Measurements from ENCODE around the gene LCNL1. TPM values are rescaled to one million over a fixed set of nuclear protein-coding genes. Genes with fewer than 3 reads are reported as not detected.

Gene LCNL1
- total and polyA plus RNA-seq, 10 of the 15 experiments (the other 5 are each of a cell fraction or from before 2014, with no cell fraction given), result not detected

DNA sequence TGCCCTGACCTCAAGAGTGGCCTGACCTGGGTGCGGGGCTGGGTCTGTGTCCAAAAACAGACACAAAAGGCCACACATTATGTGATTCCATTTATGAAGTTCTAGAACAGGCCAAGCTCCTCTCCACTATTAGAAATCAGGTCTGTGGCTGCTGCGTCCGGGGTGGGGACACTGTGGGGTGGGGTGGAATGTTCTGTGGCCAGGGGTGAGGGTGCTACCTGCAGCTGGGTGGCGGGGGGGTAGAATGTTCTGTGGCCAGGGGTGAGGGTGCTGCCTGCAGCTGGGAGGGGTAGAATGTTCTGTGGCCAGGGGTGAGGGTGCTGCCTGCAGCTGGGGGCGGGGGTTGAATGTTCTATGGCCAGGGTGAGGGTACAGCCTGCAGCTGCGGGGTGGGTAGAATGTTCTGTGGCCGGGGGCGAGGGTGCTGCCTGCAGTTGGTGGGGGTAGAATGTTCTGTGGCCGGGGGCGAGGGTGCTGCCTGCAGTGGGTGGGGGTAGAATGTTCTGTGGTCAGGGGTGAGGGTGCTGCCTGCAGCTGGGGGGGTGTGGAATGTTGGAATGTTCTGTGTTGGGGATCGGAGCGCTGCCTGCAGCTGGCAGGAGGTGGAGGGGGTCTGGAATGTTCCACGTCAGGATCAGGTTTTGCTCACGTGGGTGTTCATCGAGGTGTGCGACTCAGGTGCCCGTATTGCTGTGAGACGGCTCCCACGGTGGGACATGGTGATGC is 22.4 kb upstream of the LCNL1 start:
- Histone ChIP-seq H3K4me3 (no peak overlapping the region), H3K4me2 (ENCODE audit: control insufficient read depth, insufficient read depth) (no peak overlapping the region), H3K9ac (ENCODE audit: control insufficient read depth, insufficient read depth, low read length) (no peak overlapping the region), H3K4me1 (ENCODE audit: control insufficient read depth, insufficient read depth, low read length) (no peaks in the 10 kb centered on the region), H3K27ac (ENCODE audit: control insufficient read depth, insufficient read depth) (no peak overlapping the region), H2AFZ (ENCODE audit: control insufficient read depth, low read depth, low read length) (no peak overlapping the region), H3K79me2 (ENCODE audit: control insufficient read depth, insufficient read depth, low read length) (no peaks in the 10 kb centered on the region), H3K27me3 (replicated peaks in 1 of 2; ENCODE audit: control insufficient read depth in 2 of 2, insufficient read depth in 2 of 2, low read length in 1 of 2) (no peaks in the 10 kb centered on the region), H3K9me3 (replicated peaks; ENCODE audit: control insufficient read depth, insufficient read depth, low read length) (no peaks in the 10 kb centered on the region), H3K36me3 (ENCODE audit: control insufficient read depth in 2 of 2, insufficient read depth in 2 of 2, low read length in 1 of 2) (no peaks in the 10 kb centered on the region), H4K20me1 (ENCODE audit: control insufficient read depth, insufficient read depth) (no peaks in the 10 kb centered on the region; the same call in 1 of the 2 replicates)
- POLR2A ChIA-PET, result interaction anchor here (0.6 kb wide), 1 partner anchor 109 kb away, joined by 4 read pairs; no protein-coding TSS in a partner anchor
- SMC1A ChIA-PET (ENCODE audit: uncharacterized antibody, unreplicated experiment), result no interaction called here
- CTCF ChIA-PET, result interaction anchor here (1.3 kb wide), 1 partner anchor 13 kb away, joined by 5 read pairs; no protein-coding TSS in a partner anchor
- 30% methylated on average over 18 of the region's 19 CpGs for WGBS (ENCODE audit: insufficient coverage, insufficient replicate concordance, low lambda C conversion rate, missing lambda C conversion rate)
- ATAC-seq (no peak), DNase-seq (ENCODE audit: low read depth, low spot score) (no peak), FAIRE-seq (no peak)
- RAD21 ChIA-PET (ENCODE audit: unreplicated experiment), result interaction anchor here (0.6 to 1.3 kb wide), 2 partner anchors 12 to 14 kb away, joined by 3 to 5 read pairs; no protein-coding TSS in a partner anchor
- TF ChIP-seq NR2C2 (IDR thresholded peaks at IDR 0.05; ENCODE audit: borderline replicate concordance, control insufficient read depth, insufficient read length, low read depth) (no peak), EZH2 (IDR thresholded peaks at IDR 0.05; ENCODE audit: borderline replicate concordance, control insufficient read depth, low read depth, low read length) (no peak), NFXL1 (IDR thresholded peaks at IDR 0.05; ENCODE audit: borderline replicate concordance) (no peak), TARDBP (IDR thresholded peaks at IDR 0.05; ENCODE audit: borderline replicate concordance) (no peak), NFIC (IDR thresholded peaks at IDR 0.05; ENCODE audit: low read depth, low read length) (no peak), SP1 (IDR thresholded peaks at IDR 0.05; ENCODE audit: low read depth, low read length) (no peak), DPF2 (IDR thresholded peaks at IDR 0.05) (no peak), ZZZ3 (IDR thresholded peaks at IDR 0.05; ENCODE audit: control insufficient read depth, insufficient read length, low read depth) (no peak), NFYA (IDR thresholded peaks at IDR 0.05; ENCODE audit: borderline replicate concordance, low read depth, low read length) (no peak), ATF7 (IDR thresholded peaks at IDR 0.05; ENCODE audit: low read depth) (no peak), RBBP5 (conservative IDR thresholded peaks at IDR 0.05) (no peak), RAD51 (IDR thresholded peaks at IDR 0.05) (no peak), JUNB (IDR thresholded peaks at IDR 0.05) (no peak)
- TF ChIP-seq, protein P1, sequence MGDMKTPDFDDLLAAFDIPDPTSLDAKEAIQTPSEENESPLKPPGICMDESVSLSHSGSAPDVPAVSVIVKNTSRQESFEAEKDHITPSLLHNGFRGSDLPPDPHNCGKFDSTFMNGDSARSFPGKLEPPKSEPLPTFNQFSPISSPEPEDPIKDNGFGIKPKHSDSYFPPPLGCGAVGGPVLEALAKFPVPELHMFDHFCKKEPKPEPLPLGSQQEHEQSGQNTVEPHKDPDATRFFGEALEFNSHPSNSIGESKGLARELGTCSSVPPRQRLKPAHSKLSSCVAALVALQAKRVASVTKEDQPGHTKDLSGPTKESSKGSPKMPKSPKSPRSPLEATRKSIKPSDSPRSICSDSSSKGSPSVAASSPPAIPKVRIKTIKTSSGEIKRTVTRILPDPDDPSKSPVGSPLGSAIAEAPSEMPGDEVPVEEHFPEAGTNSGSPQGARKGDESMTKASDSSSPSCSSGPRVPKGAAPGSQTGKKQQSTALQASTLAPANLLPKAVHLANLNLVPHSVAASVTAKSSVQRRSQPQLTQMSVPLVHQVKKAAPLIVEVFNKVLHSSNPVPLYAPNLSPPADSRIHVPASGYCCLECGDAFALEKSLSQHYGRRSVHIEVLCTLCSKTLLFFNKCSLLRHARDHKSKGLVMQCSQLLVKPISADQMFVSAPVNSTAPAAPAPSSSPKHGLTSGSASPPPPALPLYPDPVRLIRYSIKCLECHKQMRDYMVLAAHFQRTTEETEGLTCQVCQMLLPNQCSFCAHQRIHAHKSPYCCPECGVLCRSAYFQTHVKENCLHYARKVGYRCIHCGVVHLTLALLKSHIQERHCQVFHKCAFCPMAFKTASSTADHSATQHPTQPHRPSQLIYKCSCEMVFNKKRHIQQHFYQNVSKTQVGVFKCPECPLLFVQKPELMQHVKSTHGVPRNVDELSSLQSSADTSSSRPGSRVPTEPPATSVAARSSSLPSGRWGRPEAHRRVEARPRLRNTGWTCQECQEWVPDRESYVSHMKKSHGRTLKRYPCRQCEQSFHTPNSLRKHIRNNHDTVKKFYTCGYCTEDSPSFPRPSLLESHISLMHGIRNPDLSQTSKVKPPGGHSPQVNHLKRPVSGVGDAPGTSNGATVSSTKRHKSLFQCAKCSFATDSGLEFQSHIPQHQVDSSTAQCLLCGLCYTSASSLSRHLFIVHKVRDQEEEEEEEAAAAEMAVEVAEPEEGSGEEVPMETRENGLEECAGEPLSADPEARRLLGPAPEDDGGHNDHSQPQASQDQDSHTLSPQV (IDR thresholded peaks at IDR 0.05), result no peak
- TF ChIP-seq, protein P2, sequence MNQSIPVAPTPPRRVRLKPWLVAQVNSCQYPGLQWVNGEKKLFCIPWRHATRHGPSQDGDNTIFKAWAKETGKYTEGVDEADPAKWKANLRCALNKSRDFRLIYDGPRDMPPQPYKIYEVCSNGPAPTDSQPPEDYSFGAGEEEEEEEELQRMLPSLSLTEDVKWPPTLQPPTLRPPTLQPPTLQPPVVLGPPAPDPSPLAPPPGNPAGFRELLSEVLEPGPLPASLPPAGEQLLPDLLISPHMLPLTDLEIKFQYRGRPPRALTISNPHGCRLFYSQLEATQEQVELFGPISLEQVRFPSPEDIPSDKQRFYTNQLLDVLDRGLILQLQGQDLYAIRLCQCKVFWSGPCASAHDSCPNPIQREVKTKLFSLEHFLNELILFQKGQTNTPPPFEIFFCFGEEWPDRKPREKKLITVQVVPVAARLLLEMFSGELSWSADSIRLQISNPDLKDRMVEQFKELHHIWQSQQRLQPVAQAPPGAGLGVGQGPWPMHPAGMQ (IDR thresholded peaks at IDR 0.05; ENCODE audit: borderline replicate concordance), result no peak
- TF ChIP-seq, protein P3, sequence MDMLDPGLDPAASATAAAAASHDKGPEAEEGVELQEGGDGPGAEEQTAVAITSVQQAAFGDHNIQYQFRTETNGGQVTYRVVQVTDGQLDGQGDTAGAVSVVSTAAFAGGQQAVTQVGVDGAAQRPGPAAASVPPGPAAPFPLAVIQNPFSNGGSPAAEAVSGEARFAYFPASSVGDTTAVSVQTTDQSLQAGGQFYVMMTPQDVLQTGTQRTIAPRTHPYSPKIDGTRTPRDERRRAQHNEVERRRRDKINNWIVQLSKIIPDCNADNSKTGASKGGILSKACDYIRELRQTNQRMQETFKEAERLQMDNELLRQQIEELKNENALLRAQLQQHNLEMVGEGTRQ (IDR thresholded peaks at IDR 0.05; ENCODE audit: borderline replicate concordance, low read depth, low read length), result no peak
- BruUV-seq (replicated peaks), result no TSS peak
- intact Hi-C loops (cut with micrococcal nuclease; ENCODE audit: unreplicated experiment), result no loop called here
- in situ Hi-C loops (cut with MboI), result no loop called here
